Parathyroid adenoma (tissue), 2 donors: ENCODE measurements around the gene EFNB3.

Experiments
- H2AFZ ChIP-seq: fragments of 300-600 bp; sonication (generic); one replicate; pipeline ENCODE4 v1.7.0; 2017; ENCODE audit warnings: antibody characterized with exemption, mild to moderate bottlenecking
- H3K27ac ChIP-seq: fragments of 300-600 bp; sonication (generic); one replicate; pipeline ENCODE4 v1.7.0; 2017
- H3K27me3 ChIP-seq: fragments of 300-600 bp; sonication (generic); one replicate; pipeline ENCODE4 v1.7.0; 2017; ENCODE audit warnings: low read length; ENCODE audit not compliant: control insufficient read depth, insufficient read depth
- H3K36me3 ChIP-seq: fragments of 300-600 bp; sonication (generic); one replicate; pipeline ENCODE4 v1.7.0; 2017; ENCODE audit warnings: low read length; ENCODE audit not compliant: control insufficient read depth, insufficient read depth
- H3K4me1 ChIP-seq: fragments of 300-600 bp; sonication (generic); one replicate; pipeline ENCODE4 v1.7.0; 2017; ENCODE audit warnings: control low read depth
- H3K4me2 ChIP-seq: fragments of 300-600 bp; sonication (generic); one replicate; pipeline ENCODE4 v1.7.0; 2017; ENCODE audit warnings: low read length
- H3K4me3 ChIP-seq: fragments of 300-600 bp; sonication (generic); one replicate; pipeline ENCODE4 v1.7.0; 2017; ENCODE audit warnings: low read depth, low read length
- H3K79me2 ChIP-seq: fragments of 300-600 bp; sonication (generic); one replicate; pipeline ENCODE4 v1.7.0; 2017; ENCODE audit warnings: control low read depth
- H3K9ac ChIP-seq: fragments of 300-600 bp; sonication (generic); one replicate; pipeline ENCODE4 v1.7.0; 2017; ENCODE audit warnings: mild to moderate bottlenecking
- H3K9me3 ChIP-seq: fragments of 300-600 bp; sonication (generic); one replicate; pipeline ENCODE4 v1.7.0; 2017; ENCODE audit warnings: low read length; ENCODE audit not compliant: control insufficient read depth
- TF ChIP-seq, protein P1 (sequence below): fragments of 300-600 bp; sonication (generic); IDR thresholded peaks from one replicate; pipeline ENCODE4 v1.7.0; 2017; ENCODE audit warnings: antibody characterized with exemption, mild to moderate bottlenecking
- donor health status: primary hyperparathyroidism.

The EFNB3 gene

DNA sequence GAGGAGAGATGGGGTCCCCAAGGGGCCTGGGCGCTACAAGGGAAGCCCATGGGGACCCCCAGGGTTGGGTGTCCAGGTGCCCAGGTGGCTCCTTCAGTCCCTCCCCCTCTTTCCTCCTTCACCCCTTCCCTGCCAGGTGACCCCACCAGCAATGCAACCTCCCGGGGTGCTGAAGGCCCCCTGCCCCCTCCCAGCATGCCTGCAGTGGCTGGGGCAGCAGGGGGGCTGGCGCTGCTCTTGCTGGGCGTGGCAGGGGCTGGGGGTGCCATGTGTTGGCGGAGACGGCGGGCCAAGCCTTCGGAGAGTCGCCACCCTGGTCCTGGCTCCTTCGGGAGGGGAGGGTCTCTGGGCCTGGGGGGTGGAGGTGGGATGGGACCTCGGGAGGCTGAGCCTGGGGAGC lies 4.0 kb downstream of the EFNB3 start:
- Histone ChIP-seq H3K9me3 (no peaks in the 10 kb centered on the region), H3K4me3 (no peak overlapping the region), H3K36me3 (no peaks in the 10 kb centered on the region), H2AFZ (no peak overlapping the region), H3K9ac (no peak overlapping the region), H3K4me2 (no peak overlapping the region), H3K27me3 (no peaks in the 10 kb centered on the region), H3K27ac (no peak overlapping the region), H3K79me2 (no peaks in the 10 kb centered on the region), H3K4me1 (no peaks in the 10 kb centered on the region)
- TF ChIP-seq, protein P1, sequence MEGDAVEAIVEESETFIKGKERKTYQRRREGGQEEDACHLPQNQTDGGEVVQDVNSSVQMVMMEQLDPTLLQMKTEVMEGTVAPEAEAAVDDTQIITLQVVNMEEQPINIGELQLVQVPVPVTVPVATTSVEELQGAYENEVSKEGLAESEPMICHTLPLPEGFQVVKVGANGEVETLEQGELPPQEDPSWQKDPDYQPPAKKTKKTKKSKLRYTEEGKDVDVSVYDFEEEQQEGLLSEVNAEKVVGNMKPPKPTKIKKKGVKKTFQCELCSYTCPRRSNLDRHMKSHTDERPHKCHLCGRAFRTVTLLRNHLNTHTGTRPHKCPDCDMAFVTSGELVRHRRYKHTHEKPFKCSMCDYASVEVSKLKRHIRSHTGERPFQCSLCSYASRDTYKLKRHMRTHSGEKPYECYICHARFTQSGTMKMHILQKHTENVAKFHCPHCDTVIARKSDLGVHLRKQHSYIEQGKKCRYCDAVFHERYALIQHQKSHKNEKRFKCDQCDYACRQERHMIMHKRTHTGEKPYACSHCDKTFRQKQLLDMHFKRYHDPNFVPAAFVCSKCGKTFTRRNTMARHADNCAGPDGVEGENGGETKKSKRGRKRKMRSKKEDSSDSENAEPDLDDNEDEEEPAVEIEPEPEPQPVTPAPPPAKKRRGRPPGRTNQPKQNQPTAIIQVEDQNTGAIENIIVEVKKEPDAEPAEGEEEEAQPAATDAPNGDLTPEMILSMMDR = no peak

DNA sequence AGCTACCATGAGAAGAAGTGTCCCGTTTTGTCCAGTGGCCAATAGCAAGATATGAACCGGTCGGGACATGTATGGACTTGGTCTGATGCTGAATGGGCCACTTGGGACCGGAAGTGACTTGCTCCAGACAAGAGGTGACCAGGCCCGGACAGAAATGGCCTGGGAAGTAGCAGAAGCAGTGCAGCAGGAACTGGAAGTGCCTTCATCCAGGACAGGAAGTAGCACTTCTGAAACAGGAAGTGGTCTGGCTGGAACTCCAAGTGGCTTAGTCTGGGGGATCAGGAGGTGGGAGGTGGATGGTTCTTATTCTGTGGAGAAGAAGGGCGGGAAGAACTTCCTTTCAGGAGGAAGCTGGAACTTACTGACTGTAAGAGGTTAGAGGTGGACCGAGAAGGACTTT lies 5.3 kb downstream of the EFNB3 start:
- no peaks in the 10 kb centered on the region for H3K27me3 ChIP-seq
- H3K4me1 ChIP-seq = no peaks in the 10 kb centered on the region
- TF ChIP-seq, protein P1 = no peak
- no peak overlapping the region for H2AFZ ChIP-seq
- H3K36me3 ChIP-seq = no peaks in the 10 kb centered on the region
- H3K79me2 ChIP-seq = no peaks in the 10 kb centered on the region
- H3K9me3 ChIP-seq = no peaks in the 10 kb centered on the region
- no peak overlapping the region for H3K27ac ChIP-seq
- no peak overlapping the region for H3K9ac ChIP-seq
- no peak overlapping the region for H3K4me2 ChIP-seq
- no peak overlapping the region for H3K4me3 ChIP-seq

DNA sequence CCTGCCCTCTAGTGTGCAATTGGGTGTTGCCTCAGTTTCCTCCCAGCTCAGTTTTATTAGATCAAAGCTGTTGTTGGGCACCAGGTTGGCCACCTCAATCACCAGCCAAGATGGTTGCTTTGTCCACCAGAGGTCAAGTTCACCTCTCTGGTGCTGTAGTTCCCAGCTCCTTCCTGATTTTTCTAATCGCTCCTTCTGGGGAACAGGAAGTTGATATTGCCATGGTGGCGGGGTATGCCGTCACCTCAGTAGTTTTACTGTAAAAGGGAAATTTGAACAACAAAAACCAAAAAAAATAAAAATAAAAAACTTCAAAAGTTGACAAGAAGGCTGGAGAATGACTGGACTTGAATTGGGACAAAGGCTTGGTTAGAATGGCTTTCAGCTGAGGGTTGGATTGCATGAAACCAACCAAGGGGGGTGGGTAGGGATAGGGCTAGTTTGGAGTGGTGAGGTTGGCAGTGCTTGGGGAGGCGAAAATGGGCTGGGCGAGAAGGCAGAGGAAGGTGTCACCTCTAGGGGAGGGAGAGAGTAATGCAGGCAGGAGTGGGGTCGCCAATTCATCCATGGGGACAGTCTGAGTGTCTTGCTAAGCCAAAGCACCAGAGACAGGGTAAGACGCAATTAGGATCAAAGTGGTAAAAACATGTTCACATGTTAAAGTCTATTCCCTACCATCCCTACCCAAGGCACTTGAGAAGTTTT lies 6.2 kb downstream of the EFNB3 start:
- TF ChIP-seq, protein P1 = no peak
- no peak overlapping the region for H2AFZ ChIP-seq
- H3K27ac ChIP-seq = no peak overlapping the region
- no peaks in the 10 kb centered on the region for H3K27me3 ChIP-seq
- H3K4me2 ChIP-seq = no peak overlapping the region
- H3K79me2 ChIP-seq = no peaks in the 10 kb centered on the region
- H3K9me3 ChIP-seq = no peaks in the 10 kb centered on the region
- no peak overlapping the region for H3K9ac ChIP-seq
- H3K4me1 ChIP-seq = peaks cover under 1% of the 10 kb centered on the region
- no peaks in the 10 kb centered on the region for H3K36me3 ChIP-seq
- no peak overlapping the region for H3K4me3 ChIP-seq

DNA sequence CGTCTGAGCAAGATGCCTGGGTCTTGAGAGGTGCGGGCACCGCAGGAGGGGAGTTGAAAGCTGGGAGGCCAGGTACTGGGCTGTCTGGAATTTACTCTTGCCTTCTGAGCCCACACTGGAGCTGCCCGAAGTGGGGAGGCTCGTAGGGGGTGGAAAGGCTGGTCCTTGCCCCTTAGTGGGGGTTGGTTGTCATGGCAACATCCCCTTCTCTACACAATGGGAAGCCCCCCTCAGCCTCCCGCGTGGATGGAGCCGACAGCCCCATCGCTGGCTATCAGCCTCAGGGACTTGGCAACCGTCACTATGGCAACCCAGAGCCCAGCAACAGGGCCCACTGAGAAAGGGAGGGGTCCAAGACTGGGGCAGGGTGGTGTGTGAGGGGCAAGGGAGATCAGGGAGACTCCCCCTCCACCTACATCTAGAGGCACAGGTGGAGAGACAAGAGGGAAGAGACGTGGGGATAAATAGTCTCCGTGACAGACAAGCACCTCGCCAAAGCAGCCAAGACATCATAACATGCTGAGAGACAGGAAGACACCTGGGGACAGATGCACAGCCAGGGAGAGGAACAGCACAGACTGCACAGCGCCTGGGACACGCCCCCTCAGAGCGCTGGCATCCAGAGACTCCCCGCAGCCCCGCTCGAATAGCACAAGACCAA lies 7.2 kb downstream of the EFNB3 start:
- H3K36me3 ChIP-seq = no peaks in the 10 kb centered on the region
- TF ChIP-seq, protein P1 = no peak
- H3K9ac ChIP-seq = no peak overlapping the region
- H3K27me3 ChIP-seq = no peaks in the 10 kb centered on the region
- H3K4me1 ChIP-seq = peaks cover 4% of the 10 kb centered on the region
- no peak overlapping the region for H3K4me2 ChIP-seq
- no peaks in the 10 kb centered on the region for H3K79me2 ChIP-seq
- H3K27ac ChIP-seq = no peak overlapping the region
- H2AFZ ChIP-seq = no peak overlapping the region
- no peak overlapping the region for H3K4me3 ChIP-seq
- H3K9me3 ChIP-seq = no peaks in the 10 kb centered on the region

DNA sequence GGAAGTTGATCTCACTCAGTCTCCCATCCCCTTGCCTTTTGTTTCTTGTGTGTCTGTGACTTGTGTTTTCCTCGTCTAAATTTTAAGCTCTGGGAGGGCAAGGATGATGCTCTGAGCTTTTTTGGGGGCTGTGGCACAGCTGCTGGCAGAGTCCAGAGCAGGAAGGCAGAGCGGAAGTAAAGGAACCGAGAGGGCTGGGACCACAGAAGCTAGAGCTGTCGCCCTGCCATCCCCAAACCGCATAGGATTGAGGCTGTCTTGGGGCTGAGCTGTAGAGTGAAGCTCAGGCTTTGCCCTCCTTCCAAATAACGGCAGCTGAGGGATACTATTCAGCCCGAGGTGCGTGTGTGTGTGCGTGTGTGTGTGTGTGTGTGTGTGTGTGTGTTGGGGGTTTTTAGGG lies 8.8 kb downstream of the EFNB3 start:
- H3K9ac ChIP-seq = no peak overlapping the region
- no peaks in the 10 kb centered on the region for H3K27me3 ChIP-seq
- no peak overlapping the region for H2AFZ ChIP-seq
- no peaks in the 10 kb centered on the region for H3K79me2 ChIP-seq
- peaks cover 7% of the 10 kb centered on the region for H3K4me1 ChIP-seq
- no peaks in the 10 kb centered on the region for H3K36me3 ChIP-seq
- TF ChIP-seq, protein P1 = no peak
- H3K9me3 ChIP-seq = no peaks in the 10 kb centered on the region
- no peak overlapping the region for H3K4me3 ChIP-seq
- H3K4me2 ChIP-seq = no peak overlapping the region
- H3K27ac ChIP-seq = no peak overlapping the region
